GM12878 (cell line): ENCODE measurements around the gene CMSS1. TPM values are rescaled to one million over a fixed set of nuclear protein-coding genes. Genes with fewer than 3 reads are reported as not detected.

Experiments used
- ATAC-seq: fragments of 200-7000 bp; cut with Tn5 transposase; 3 replicates; pipeline ENCODE4 v1.9.1; 2020; ENCODE audit warnings: mild to moderate bottlenecking, moderate library complexity
- BruUV-seq: library from RNA; stranded (reverse); fragments of 400-500 nt; replicated peaks from 2 replicates; lab custom pipeline; 2021; lab: Mats Ljungman, UMichigan
- CTCF ChIA-PET: fragments of 300-600 bp; sonication (Branson Sonifier 250); formaldehyde crosslinking; extraction: SDS; loops from one replicate; lab custom pipeline; 2021; ENCODE audit warnings: inconsistent platforms; lab: Yijun Ruan, JAX
- POLR2A ChIA-PET: fragments of 350-600 bp; formaldehyde crosslinking; extraction: SDS; loops from one replicate; lab custom pipeline; 2021; ENCODE audit warnings: inconsistent platforms; lab: Charles Lee
- RAD21 ChIA-PET: fragments of 300-600 bp; sonication (Branson Sonifier 250); formaldehyde crosslinking; loops from one replicate; lab custom pipeline; 2023; ENCODE audit warnings: antibody characterized with exemption; ENCODE audit not compliant: unreplicated experiment; lab: Charles Lee
- SMC1A ChIA-PET: fragments of 300-600 bp; sonication (Branson Sonifier 250); formaldehyde crosslinking; loops from one replicate; lab custom pipeline; 2023; ENCODE audit not compliant: unreplicated experiment, uncharacterized antibody; lab: Charles Lee
- DNase-seq: peaks from one replicate; pipeline ENCODE4 v3.0.0-alpha.2; 2011; ENCODE audit warnings: low read depth, low spot score
- FAIRE-seq: peaks from 3 replicates; lab custom pipeline; 2011; peaks lifted over from hg19 to GRCh38; lab: Jason Lieb, UNC
- H2AFZ ChIP-seq: 2 replicates; pipeline ENCODE4 v1.6.0; 2011; ENCODE audit warnings: low read depth, low read length, control low read depth; ENCODE audit not compliant: control insufficient read depth
- H3K27ac ChIP-seq: 2 replicates; pipeline ENCODE4 v1.5.1; 2011; ENCODE audit warnings: control low read depth; ENCODE audit not compliant: control insufficient read depth, insufficient read depth
- H3K27me3 ChIP-seq, 2 experiments: replicated peaks in 1 of 2; 2 replicates each; pipeline versions ENCODE4 v1.6.0 to v1.6.1; 2011; ENCODE audit warnings: low read length in 1 of 2; ENCODE audit not compliant: control insufficient read depth in 2 of 2, insufficient read depth in 2 of 2
- H3K36me3 ChIP-seq, 2 experiments: 2 replicates each; pipeline ENCODE4 v1.5.1; 2011; ENCODE audit warnings: low read length in 1 of 2; ENCODE audit not compliant: control insufficient read depth in 2 of 2, insufficient read depth in 2 of 2
- H3K4me1 ChIP-seq: 2 replicates; pipeline ENCODE4 v1.6.1; 2011; ENCODE audit warnings: mild to moderate bottlenecking, low read length, moderate library complexity, mixed read lengths; ENCODE audit not compliant: control insufficient read depth, insufficient read depth
- H3K4me2 ChIP-seq: 2 replicates; pipeline ENCODE4 v1.6.0; 2011; ENCODE audit warnings: control low read depth; ENCODE audit not compliant: control insufficient read depth, insufficient read depth
- H3K4me3 ChIP-seq: fragments of 200-600 bp; sonication (generic); 2 replicates; pipeline ENCODE4 v1.5.1; 2016
- H3K79me2 ChIP-seq: 2 replicates; pipeline ENCODE4 v1.6.0; 2011; ENCODE audit warnings: low read length; ENCODE audit not compliant: control insufficient read depth, insufficient read depth
- H3K9ac ChIP-seq: 2 replicates; pipeline ENCODE4 v1.8.0; 2011; ENCODE audit warnings: low read length, control low read depth, mixed read lengths; ENCODE audit not compliant: control insufficient read depth, insufficient read depth
- H3K9me3 ChIP-seq: replicated peaks from 3 replicates; pipeline ENCODE4 v1.5.1; 2011; ENCODE audit warnings: mild to moderate bottlenecking, low read length; ENCODE audit not compliant: control insufficient read depth, insufficient read depth
- H4K20me1 ChIP-seq: 2 replicates; pipeline ENCODE4 v1.6.0; 2011; ENCODE audit not compliant: control insufficient read depth, insufficient read depth
- BACH1 ChIP-seq: fragments of 450-650 bp; IDR thresholded peaks from 2 replicates; pipeline ENCODE4 v1.6.1; 2017; ENCODE audit warnings: mild to moderate bottlenecking, borderline replicate concordance
- MTA2 ChIP-seq: fragments of 450-650 bp; IDR thresholded peaks from 2 replicates; pipeline ENCODE4 v1.6.1; 2016; ENCODE audit warnings: low read depth, mild to moderate bottlenecking, moderate library complexity
- MXI1 ChIP-seq: fragments of 150-350 bp; IDR thresholded peaks from 2 replicates; pipeline ENCODE4 v1.6.1; 2011; ENCODE audit warnings: low read depth, mild to moderate bottlenecking, inconsistent platforms, low read length, improper control_type of control experiment
- PML ChIP-seq: IDR thresholded peaks from 2 replicates; pipeline ENCODE4 v1.6.1; 2012; ENCODE audit warnings: low read length, inconsistent platforms
- SP1 ChIP-seq: IDR thresholded peaks from one replicate; pipeline ENCODE4 v1.6.1; 2011; ENCODE audit warnings: low read depth, low read length
- ZBTB40 ChIP-seq: fragments of 450-650 bp; IDR thresholded peaks from 2 replicates; pipeline ENCODE4 v1.6.1; 2016; ENCODE audit warnings: mild to moderate bottlenecking, moderate library complexity, borderline replicate concordance
- WGBS: methylation state at CpG from one replicate; pipeline ENCODE4 v1.1.6; 2016; ENCODE audit warnings: low lambda C conversion rate; ENCODE audit not compliant: insufficient replicate concordance, insufficient coverage; ENCODE audit errors: missing lambda C conversion rate; 5-methylcytosine and 5-hydroxymethylcytosine counted together
- in situ Hi-C: fragments of 300-500 bp; cut with MboI; formaldehyde crosslinking; loops from 9 replicates; pipeline ENCODE4 v1.14.3; 2018; ENCODE audit warnings: mixed read lengths
- intact Hi-C: fragments of 100-400 bp; cut with micrococcal nuclease; formaldehyde crosslinking; loops from one replicate; pipeline ENCODE4 v1.14.2; 2022; ENCODE audit not compliant: unreplicated experiment
- polyA plus RNA-seq, 11 experiments: library from polyadenylated mRNA; depleted of rRNA in 4 of 11; unstranded in 6 of 11; stranded (reverse) in 5 of 11; fragments of >200 nt; fragmentation: Nextera tagmentation in 4 of 11; fragmentation: Illumina TruSeq in 1 of 11; extraction: Ambion mirVana in 4 of 11; extraction: Trizol in 1 of 11; gene quantifications; 1 replicate in 1 of 11; 2 replicates in 10 of 11; pipeline versions ENCODE4 v1.2.1 to v1.2.3, GENCODE V29; 2011 to 2016; ENCODE audit warnings: inconsistent platforms in 2 of 11, missing spikeins in 2 of 11, low read depth in 1 of 11
- total RNA-seq, 4 experiments: library from RNA; depleted of rRNA in 3 of 4; stranded (reverse); fragments of >200 nt in 3 of 4; fragmentation: Illumina TruSeq in 1 of 4; extraction: Trizol in 1 of 4; gene quantifications; 2 replicates each; pipeline versions ENCODE4 v1.2.1 to v1.2.3, GENCODE V29; 2013 to 2021
- TF ChIP-seq, protein P1 (sequence below): IDR thresholded peaks from 2 replicates; pipeline ENCODE4 v1.6.1; 2011; ENCODE audit warnings: low read depth, low read length, improper control_type of control experiment, borderline replicate concordance
- TF ChIP-seq, protein P2 (sequence below): fragments of 150-350 bp; IDR thresholded peaks from 2 replicates; pipeline ENCODE4 v1.6.1; 2014; ENCODE audit warnings: mild to moderate bottlenecking, low read depth, low read length
- TF ChIP-seq, protein P3 (sequence below): fragments of 450-650 bp; IDR thresholded peaks from 2 replicates; pipeline ENCODE4 v1.6.1; 2017; ENCODE audit warnings: mild to moderate bottlenecking, low read depth, inconsistent platforms; ENCODE audit not compliant: poor library complexity, severe bottlenecking

Gene CMSS1
- total and polyA plus RNA-seq, 10 of the 15 experiments (the other 5 are each of a cell fraction or from before 2014, with no cell fraction given): 31.0 to 118 (median 70.1) TPM

DNA sequence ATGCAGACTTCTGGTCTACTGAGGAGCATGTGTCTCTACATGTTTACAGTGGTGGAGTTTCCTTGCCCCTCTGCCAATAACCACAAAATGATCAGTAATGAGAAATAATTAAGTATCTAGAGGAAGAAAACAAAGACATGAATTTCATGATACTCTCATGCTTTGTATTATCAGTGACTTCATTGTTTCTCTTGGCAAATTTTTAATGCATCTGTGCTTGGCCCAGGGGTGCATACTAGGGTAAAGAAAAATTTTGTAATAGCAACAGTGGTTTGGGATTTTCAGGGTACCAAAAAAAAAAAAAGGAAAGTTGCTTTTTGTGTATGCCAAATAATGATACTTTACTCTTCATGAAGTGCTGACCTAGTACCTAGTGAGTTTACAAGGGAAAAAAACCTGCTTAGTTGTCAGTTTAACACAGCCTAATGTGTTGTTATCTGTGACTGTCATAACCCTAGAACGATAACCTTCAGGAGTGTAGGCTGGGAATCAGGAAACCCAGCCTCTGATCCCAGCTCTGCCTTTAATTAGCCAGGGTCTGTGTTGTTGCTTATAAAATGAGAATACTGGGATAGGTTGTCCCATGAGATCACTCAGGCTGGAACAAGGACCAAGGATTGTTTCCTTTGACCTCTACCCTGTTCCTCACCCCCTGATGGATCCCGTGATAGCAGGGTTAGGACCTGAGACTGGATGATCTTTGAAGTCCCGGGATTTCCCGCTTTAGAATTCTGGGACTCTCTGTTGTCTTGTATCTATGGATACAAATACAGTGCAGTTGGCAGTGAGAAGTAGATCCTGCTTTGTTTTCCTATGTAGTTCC, 117.5 kb downstream of the CMSS1 start:
- H3K4me1 ChIP-seq: peaks cover 24% of the 10 kb centered on the region
- CTCF ChIA-PET: no interaction called here
- WGBS: 98% methylated on average over 4 of the region's 4 CpGs
- no peak for DNase-seq
- in situ Hi-C loops (no loop called here), intact Hi-C loops (loop anchor here (5.0 kb wide), 1 partner anchor 93 kb away; no protein-coding TSS in a partner anchor)
- H3K4me2 ChIP-seq: no peak overlapping the region
- H3K4me3 ChIP-seq: no peak overlapping the region
- RAD21 ChIA-PET: no interaction called here
- H3K9ac ChIP-seq: no peak overlapping the region
- SMC1A ChIA-PET: interaction anchor here (0.7 kb wide), 1 partner anchor 15 kb away, joined by 3 read pairs; no protein-coding TSS in a partner anchor
- no peak overlapping the region for H3K27ac ChIP-seq
- no peak overlapping the region for H2AFZ ChIP-seq
- H3K79me2 ChIP-seq: no peaks in the 10 kb centered on the region
- BruUV-seq: no TSS peak
- POLR2A ChIA-PET: interaction anchor here (1.0 kb wide), 1 partner anchor 9 kb away, joined by 3 read pairs; no protein-coding TSS in a partner anchor
- H3K9me3 ChIP-seq: no peaks in the 10 kb centered on the region
- ATAC-seq: no peak
- no peaks in the 10 kb centered on the region for H3K27me3 ChIP-seq
- no peaks in the 10 kb centered on the region for H4K20me1 ChIP-seq
- FAIRE-seq: no peak
- no peaks in the 10 kb centered on the region; a peak in 1 of 4 replicates for H3K36me3 ChIP-seq
- no peak for TF ChIP-seq MXI1
- TF ChIP-seq, protein P1, sequence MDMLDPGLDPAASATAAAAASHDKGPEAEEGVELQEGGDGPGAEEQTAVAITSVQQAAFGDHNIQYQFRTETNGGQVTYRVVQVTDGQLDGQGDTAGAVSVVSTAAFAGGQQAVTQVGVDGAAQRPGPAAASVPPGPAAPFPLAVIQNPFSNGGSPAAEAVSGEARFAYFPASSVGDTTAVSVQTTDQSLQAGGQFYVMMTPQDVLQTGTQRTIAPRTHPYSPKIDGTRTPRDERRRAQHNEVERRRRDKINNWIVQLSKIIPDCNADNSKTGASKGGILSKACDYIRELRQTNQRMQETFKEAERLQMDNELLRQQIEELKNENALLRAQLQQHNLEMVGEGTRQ: no peak
- no peak for TF ChIP-seq PML
- TF ChIP-seq, protein P2, sequence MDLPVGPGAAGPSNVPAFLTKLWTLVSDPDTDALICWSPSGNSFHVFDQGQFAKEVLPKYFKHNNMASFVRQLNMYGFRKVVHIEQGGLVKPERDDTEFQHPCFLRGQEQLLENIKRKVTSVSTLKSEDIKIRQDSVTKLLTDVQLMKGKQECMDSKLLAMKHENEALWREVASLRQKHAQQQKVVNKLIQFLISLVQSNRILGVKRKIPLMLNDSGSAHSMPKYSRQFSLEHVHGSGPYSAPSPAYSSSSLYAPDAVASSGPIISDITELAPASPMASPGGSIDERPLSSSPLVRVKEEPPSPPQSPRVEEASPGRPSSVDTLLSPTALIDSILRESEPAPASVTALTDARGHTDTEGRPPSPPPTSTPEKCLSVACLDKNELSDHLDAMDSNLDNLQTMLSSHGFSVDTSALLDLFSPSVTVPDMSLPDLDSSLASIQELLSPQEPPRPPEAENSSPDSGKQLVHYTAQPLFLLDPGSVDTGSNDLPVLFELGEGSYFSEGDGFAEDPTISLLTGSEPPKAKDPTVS: no peak
- TF ChIP-seq SP1: no peak
- TF ChIP-seq, protein P3, sequence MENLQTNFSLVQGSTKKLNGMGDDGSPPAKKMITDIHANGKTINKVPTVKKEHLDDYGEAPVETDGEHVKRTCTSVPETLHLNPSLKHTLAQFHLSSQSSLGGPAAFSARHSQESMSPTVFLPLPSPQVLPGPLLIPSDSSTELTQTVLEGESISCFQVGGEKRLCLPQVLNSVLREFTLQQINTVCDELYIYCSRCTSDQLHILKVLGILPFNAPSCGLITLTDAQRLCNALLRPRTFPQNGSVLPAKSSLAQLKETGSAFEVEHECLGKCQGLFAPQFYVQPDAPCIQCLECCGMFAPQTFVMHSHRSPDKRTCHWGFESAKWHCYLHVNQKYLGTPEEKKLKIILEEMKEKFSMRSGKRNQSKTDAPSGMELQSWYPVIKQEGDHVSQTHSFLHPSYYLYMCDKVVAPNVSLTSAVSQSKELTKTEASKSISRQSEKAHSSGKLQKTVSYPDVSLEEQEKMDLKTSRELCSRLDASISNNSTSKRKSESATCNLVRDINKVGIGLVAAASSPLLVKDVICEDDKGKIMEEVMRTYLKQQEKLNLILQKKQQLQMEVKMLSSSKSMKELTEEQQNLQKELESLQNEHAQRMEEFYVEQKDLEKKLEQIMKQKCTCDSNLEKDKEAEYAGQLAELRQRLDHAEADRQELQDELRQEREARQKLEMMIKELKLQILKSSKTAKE: no peak
- no peak for TF ChIP-seq MTA2
- no peak for TF ChIP-seq BACH1
- TF ChIP-seq ZBTB40: no peak
